Trophoblast cell (in vitro differentiated cells and primary cell): ENCODE measurements around the gene CKB.

Experiments used
- DNase-seq, 2 donors: peaks; one replicate each; pipeline ENCODE4 v3.0.0-alpha.2; 2016
- H2AFZ ChIP-seq: 2 replicates; pipeline ENCODE4 v1.6.1; 2013; ENCODE audit warnings: low read length, moderate library complexity, mild to moderate bottlenecking; ENCODE audit not compliant: insufficient read depth, poor library complexity
- H2AK5ac ChIP-seq: 2 replicates; pipeline ENCODE4 v1.6.1; 2013; ENCODE audit warnings: mild to moderate bottlenecking, low read length
- H2BK120ac ChIP-seq: 2 replicates; pipeline ENCODE4 v1.6.1; 2013; ENCODE audit warnings: low read length, mild to moderate bottlenecking, moderate library complexity; ENCODE audit not compliant: insufficient read depth, poor library complexity
- H2BK12ac ChIP-seq: 2 replicates; pipeline ENCODE4 v1.6.1; 2013; ENCODE audit warnings: mild to moderate bottlenecking, low read length, moderate library complexity
- H2BK5ac ChIP-seq: 2 replicates; pipeline ENCODE4 v1.6.1; 2013; ENCODE audit warnings: low read length, low read depth, moderate library complexity, mild to moderate bottlenecking; ENCODE audit not compliant: poor library complexity
- H3K14ac ChIP-seq: 2 replicates; pipeline ENCODE4 v1.6.1; 2013; ENCODE audit warnings: mild to moderate bottlenecking, low read length
- H3K18ac ChIP-seq: 2 replicates; pipeline ENCODE4 v1.6.1; 2013; ENCODE audit warnings: mild to moderate bottlenecking, low read length
- H3K23ac ChIP-seq: 2 replicates; pipeline ENCODE4 v1.6.1; 2013; ENCODE audit warnings: low read length
- H3K27ac ChIP-seq: 2 replicates; pipeline ENCODE4 v1.5.1; 2013; ENCODE audit warnings: low read depth, mild to moderate bottlenecking, inconsistent platforms, low read length, moderate library complexity
- H3K27me3 ChIP-seq: 2 replicates; pipeline ENCODE4 v1.6.1; 2013; ENCODE audit warnings: inconsistent platforms, mild to moderate bottlenecking, low read length, moderate library complexity; ENCODE audit not compliant: insufficient read depth
- H3K36me3 ChIP-seq, 2 experiments: 1 replicate in 1 of 2; 2 replicates in 1 of 2; pipeline ENCODE4 v1.6.1; 2013; ENCODE audit warnings: low read length in 2 of 2, mild to moderate bottlenecking in 2 of 2, moderate library complexity in 1 of 2; ENCODE audit not compliant: insufficient read depth in 2 of 2, control insufficient read depth in 1 of 2
- H3K4ac ChIP-seq: 2 replicates; pipeline ENCODE4 v1.6.1; 2013; ENCODE audit warnings: low read depth, mild to moderate bottlenecking, low read length, moderate library complexity
- H3K4me1 ChIP-seq, 2 experiments: 1 replicate in 1 of 2; 2 replicates in 1 of 2; pipeline ENCODE4 v1.6.1; 2013; ENCODE audit warnings: low read length in 2 of 2, mild to moderate bottlenecking in 2 of 2, moderate library complexity in 1 of 2; ENCODE audit not compliant: insufficient read depth in 2 of 2, control insufficient read depth in 1 of 2
- H3K4me2 ChIP-seq: 2 replicates; pipeline ENCODE4 v1.6.1; 2013; ENCODE audit warnings: inconsistent platforms, mild to moderate bottlenecking, low read length, moderate library complexity
- H3K4me3 ChIP-seq: 2 replicates; pipeline ENCODE4 v1.5.1; 2013; ENCODE audit warnings: mild to moderate bottlenecking, low read depth, low read length, inconsistent platforms
- H3K79me1 ChIP-seq: one replicate; pipeline ENCODE4 v1.6.1; 2013; ENCODE audit warnings: low read length
- H3K79me2 ChIP-seq: 2 replicates; pipeline ENCODE4 v1.6.1; 2013; ENCODE audit warnings: low read length, mild to moderate bottlenecking; ENCODE audit not compliant: control insufficient read depth, insufficient read depth, poor library complexity
- H3K9ac ChIP-seq: 2 replicates; pipeline ENCODE4 v1.6.1; 2013; ENCODE audit warnings: mild to moderate bottlenecking, low read length
- H3K9me3 ChIP-seq: 2 replicates; pipeline ENCODE4 v1.6.1; 2013; ENCODE audit warnings: low read depth, mild to moderate bottlenecking, control low read depth, inconsistent platforms, low read length; ENCODE audit not compliant: insufficient read depth
- H4K12ac ChIP-seq: 2 replicates; pipeline ENCODE4 v1.6.1; 2013; ENCODE audit warnings: low read depth, mild to moderate bottlenecking, low read length, moderate library complexity
- H4K8ac ChIP-seq: 2 replicates; pipeline ENCODE4 v1.6.1; 2013; ENCODE audit warnings: low read depth, mild to moderate bottlenecking, low read length, moderate library complexity
- H4K91ac ChIP-seq: one replicate; pipeline ENCODE4 v1.6.1; 2013; ENCODE audit warnings: low read depth, mild to moderate bottlenecking, low read length, moderate library complexity
- WGBS: extraction: QIAGEN DNeasy Blood & Tissue Kit; methylation state at CpG from one replicate; pipeline ENCODE4 v1.1.7; 2013; ENCODE audit warnings: missing lambda C conversion rate; ENCODE audit not compliant: insufficient read length, insufficient coverage; ENCODE audit errors: extremely low coverage; 5-methylcytosine and 5-hydroxymethylcytosine counted together

Gene CKB

GRCh38 chr14:103476631-103477030, 46.0 kb downstream of the CKB start:
- Histone ChIP-seq H4K8ac (no peak overlapping the region), H2BK12ac (no peak overlapping the region), H4K12ac (no peak overlapping the region), H3K27ac (no peak overlapping the region), H3K9me3 (no peaks in the 10 kb centered on the region), H2AFZ (no peak overlapping the region), H3K18ac (no peak overlapping the region), H3K79me1 (no peaks in the 10 kb centered on the region), H3K36me3 (peaks cover 25 to 31% of the 10 kb centered on the region in 2 experiments), H3K9ac (no peak overlapping the region), H3K23ac (no peak overlapping the region), H2AK5ac (no peak overlapping the region), H3K27me3 (no peaks in the 10 kb centered on the region), H2BK5ac (no peak overlapping the region), H3K4ac (no peak overlapping the region), H3K79me2 (no peaks in the 10 kb centered on the region), H3K4me1 (no peaks in the 10 kb centered on the region), H2BK120ac (no peak overlapping the region), H4K91ac (no peak overlapping the region), H3K14ac (no peak overlapping the region), H3K4me2 (no peak overlapping the region), H3K4me3 (no peak overlapping the region)
- no CpG with 5 or more reads among the region's 5 CpGs for WGBS
- DNase-seq = no peak

- Histone ChIP-seq H3K23ac (no peak overlapping the region), H4K12ac (no peak overlapping the region), H3K4me3 (no peak overlapping the region), H3K4ac (no peak overlapping the region), H3K9me3 (no peaks in the 10 kb centered on the region), H3K79me2 (no peaks in the 10 kb centered on the region), H3K18ac (no peak overlapping the region), H2AFZ (no peak overlapping the region), H4K8ac (no peak overlapping the region), H3K79me1 (no peaks in the 10 kb centered on the region), H3K9ac (no peak overlapping the region), H3K27ac (no peak overlapping the region), H3K14ac (no peak overlapping the region), H3K27me3 (no peaks in the 10 kb centered on the region), H3K36me3 (peaks cover 25 to 34% of the 10 kb centered on the region in 2 experiments), H4K91ac (no peak overlapping the region), H2BK5ac (no peak overlapping the region), H2BK120ac (no peak overlapping the region), H3K4me1 (no peaks in the 10 kb centered on the region), H3K4me2 (no peak overlapping the region), H2BK12ac (no peak overlapping the region), H2AK5ac (no peak overlapping the region)
- DNase-seq = no peak
- WGBS = no CpG with 5 or more reads among the region's 3 CpGs
Observed at GRCh38 chr14:103476065-103476464, 46.6 kb downstream of the CKB start.

GRCh38 chr14:103474893-103475292, 47.7 kb downstream of the CKB start:
- Histone ChIP-seq H2BK12ac (no peak overlapping the region), H3K23ac (no peak overlapping the region), H2AFZ (no peak overlapping the region), H3K14ac (no peak overlapping the region), H3K4me1 (no peaks in the 10 kb centered on the region), H4K12ac (no peak overlapping the region), H3K27ac (no peak overlapping the region), H4K8ac (no peak overlapping the region), H3K4ac (no peak overlapping the region), H3K79me1 (no peaks in the 10 kb centered on the region), H2BK5ac (no peak overlapping the region), H2BK120ac (no peak overlapping the region), H3K27me3 (no peaks in the 10 kb centered on the region), H3K36me3 (peaks cover 28 to 35% of the 10 kb centered on the region in 2 experiments), H3K9me3 (no peaks in the 10 kb centered on the region), H3K79me2 (no peaks in the 10 kb centered on the region), H3K4me3 (no peak overlapping the region), H3K18ac (no peak overlapping the region), H3K9ac (no peak overlapping the region), H2AK5ac (no peak overlapping the region), H3K4me2 (no peak overlapping the region), H4K91ac (no peak overlapping the region)
- WGBS = no CpG with 5 or more reads among the region's 5 CpGs
- DNase-seq = no peak

DNA sequence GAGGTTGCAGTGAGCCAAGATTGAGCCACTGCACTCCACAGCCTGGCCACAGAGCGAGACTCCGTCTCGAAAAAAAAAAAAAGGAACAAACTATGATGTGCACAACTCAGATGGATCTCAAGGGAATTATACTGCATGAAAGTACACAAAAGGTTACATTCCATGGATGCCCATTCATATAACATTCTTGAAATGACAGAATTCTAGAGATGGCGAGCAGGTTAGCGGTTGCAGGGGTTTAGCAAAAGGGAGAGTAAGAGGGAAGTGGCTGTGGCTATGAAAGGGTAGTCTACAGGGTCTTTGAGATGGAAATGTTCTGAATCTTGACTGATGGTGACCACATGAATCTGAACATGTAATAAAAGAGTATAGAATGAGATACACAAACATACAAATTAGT, 49.7 kb downstream of the CKB start:
- Histone ChIP-seq H4K12ac (no peak overlapping the region), H3K27me3 (no peaks in the 10 kb centered on the region), H3K14ac (no peak overlapping the region), H3K23ac (no peak overlapping the region), H2BK120ac (no peak overlapping the region), H3K4me2 (no peak overlapping the region), H4K8ac (no peak overlapping the region), H2BK12ac (no peak overlapping the region), H3K9ac (no peak overlapping the region), H2AFZ (no peak overlapping the region), H3K4ac (no peak overlapping the region), H3K18ac (no peak overlapping the region), H3K9me3 (no peaks in the 10 kb centered on the region), H3K27ac (no peak overlapping the region), H4K91ac (no peak overlapping the region), H3K36me3 (peaks cover 36 to 43% of the 10 kb centered on the region in 2 experiments), H3K4me3 (no peak overlapping the region), H3K79me1 (no peaks in the 10 kb centered on the region), H3K79me2 (no peaks in the 10 kb centered on the region), H2BK5ac (no peak overlapping the region), H2AK5ac (no peak overlapping the region), H3K4me1 (no peaks in the 10 kb centered on the region)
- DNase-seq = peak in 1 of 2 donors; percentile 53
- WGBS = no CpG with 5 or more reads among the region's 5 CpGs
